Hepatocyte (in vitro differentiated cells): ENCODE measurements around the gene BACH2. TPM values are rescaled to one million over a fixed set of nuclear protein-coding genes. Genes with fewer than 3 reads are reported as not detected.

Source experiments
- DNase-seq: peaks from one replicate; pipeline ENCODE4 v3.0.0-alpha.2; 2016; ENCODE audit warnings: low spot score
- H2AFZ ChIP-seq: fragments of 200-600 bp; sonication (generic); 2 replicates; pipeline ENCODE4 v1.6.0; 2016; ENCODE audit warnings: antibody characterized with exemption, mild to moderate bottlenecking
- H3K27ac ChIP-seq: fragments of 200-600 bp; sonication (generic); 2 replicates; pipeline ENCODE4 v1.5.1; 2016; ENCODE audit warnings: mild to moderate bottlenecking
- H3K27me3 ChIP-seq: fragments of 200-600 bp; sonication (generic); 2 replicates; pipeline ENCODE4 v1.6.1; 2016
- H3K36me3 ChIP-seq: fragments of 200-600 bp; sonication (generic); replicated peaks from 2 replicates; pipeline ENCODE4 v1.5.1; 2016; ENCODE audit warnings: low read depth; ENCODE audit not compliant: insufficient read depth
- H3K4me1 ChIP-seq: fragments of 200-600 bp; sonication (generic); 2 replicates; pipeline ENCODE4 v1.5.1; 2016; ENCODE audit warnings: mild to moderate bottlenecking, moderate library complexity; ENCODE audit not compliant: insufficient read depth
- H3K4me2 ChIP-seq: fragments of 200-600 bp; sonication (generic); 2 replicates; pipeline ENCODE4 v1.6.0; 2016
- H3K4me3 ChIP-seq: fragments of 200-600 bp; sonication (generic); 2 replicates; pipeline ENCODE4 v1.5.1; 2016; ENCODE audit warnings: mild to moderate bottlenecking
- H3K79me2 ChIP-seq: fragments of 200-600 bp; sonication (generic); 2 replicates; pipeline ENCODE4 v1.6.0; 2017; ENCODE audit warnings: mild to moderate bottlenecking
- H3K9me2 ChIP-seq: fragments of 200-600 bp; sonication (generic); replicated peaks from 2 replicates; pipeline ENCODE4 v1.6.0; 2017; ENCODE audit warnings: mild to moderate bottlenecking; ENCODE audit not compliant: insufficient read depth
- H3K9me3 ChIP-seq: fragments of 200-600 bp; sonication (generic); 2 replicates; pipeline ENCODE4 v1.5.1; 2016; ENCODE audit warnings: low read depth, mild to moderate bottlenecking
- H4K20me1 ChIP-seq: fragments of 200-600 bp; sonication (generic); 2 replicates; pipeline ENCODE4 v1.6.0; 2016; ENCODE audit warnings: mild to moderate bottlenecking; ENCODE audit not compliant: insufficient read depth, poor library complexity, severe bottlenecking
- CTCF ChIP-seq: fragments of 200-600 bp; sonication (generic); IDR thresholded peaks from 2 replicates; pipeline ENCODE4 v1.5.1; 2016; ENCODE audit warnings: antibody characterized with exemption, mild to moderate bottlenecking; ENCODE audit not compliant: poor library complexity
- EZH2 ChIP-seq: fragments of 200-600 bp; sonication (generic); IDR thresholded peaks from 2 replicates; pipeline ENCODE4 v1.6.1; 2016; ENCODE audit warnings: antibody characterized with exemption, mild to moderate bottlenecking, borderline replicate concordance
- EZH2phosphoT487 ChIP-seq: fragments of 200-600 bp; sonication (generic); IDR thresholded peaks from one replicate; pipeline ENCODE4 v1.6.1; 2018; ENCODE audit warnings: antibody characterized with exemption, mild to moderate bottlenecking, low read depth, moderate library complexity; ENCODE audit not compliant: unreplicated experiment, severe bottlenecking
- WGBS: methylation state at CpG from one replicate; pipeline ENCODE4 v1.1.6; 2016; ENCODE audit warnings: low lambda C conversion rate; ENCODE audit errors: missing lambda C conversion rate; 5-methylcytosine and 5-hydroxymethylcytosine counted together
- polyA plus RNA-seq: library from polyadenylated mRNA; unstranded; fragments of >200 nt; fragmentation: Nextera tagmentation; extraction: Ambion mirVana; gene quantifications from 2 replicates; pipeline ENCODE4 v1.2.1, GENCODE V29; 2016
- total RNA-seq: library from RNA; depleted of rRNA; stranded (reverse); fragments of >200 nt; gene quantifications from 2 replicates; pipeline ENCODE4 v1.2.3, GENCODE V29; 2014

BACH2 gene
- total and polyA plus RNA-seq, 2 experiments from 2014 or later: 2.3 to 2.6 TPM

- Histone ChIP-seq H3K9me3 (no peaks in the 10 kb centered on the region), H3K27me3 (no peaks in the 10 kb centered on the region), H3K36me3 (no peaks in the 10 kb centered on the region), H2AFZ (no peak overlapping the region), H3K27ac (peak overlapping the region; percentile 25), H3K4me2 (no peak overlapping the region), H4K20me1 (no peaks in the 10 kb centered on the region), H3K9me2 (no peaks in the 10 kb centered on the region), H3K4me1 (peaks cover 4% of the 10 kb centered on the region), H3K4me3 (no peak overlapping the region), H3K79me2 (no peaks in the 10 kb centered on the region)
- no peak for DNase-seq
- 71% methylated on average over 3 of the region's 3 CpGs for WGBS
- TF ChIP-seq EZH2 (no peak), EZH2phosphoT487 (no peak), CTCF (no peak)
These were observed 152.2 kb downstream of the BACH2 start for GRCh38 chr6:90144396-90144795.

- H3K36me3 ChIP-seq: no peaks in the 10 kb centered on the region
- H3K79me2 ChIP-seq: no peaks in the 10 kb centered on the region
- no peaks in the 10 kb centered on the region for H3K4me1 ChIP-seq
- H3K9me3 ChIP-seq: no peaks in the 10 kb centered on the region
- no peaks in the 10 kb centered on the region for H3K27me3 ChIP-seq
- H3K9me2 ChIP-seq: no peaks in the 10 kb centered on the region
- DNase-seq: no peak
- H3K4me2 ChIP-seq: no peak overlapping the region
- TF ChIP-seq EZH2: no peak
- TF ChIP-seq EZH2phosphoT487: no peak
- TF ChIP-seq CTCF: no peak
- no peak overlapping the region for H3K4me3 ChIP-seq
- WGBS: 97% methylated on average over 1 of the region's 1 CpG
- no peaks in the 10 kb centered on the region for H4K20me1 ChIP-seq
- no peak overlapping the region for H3K27ac ChIP-seq
- no peak overlapping the region for H2AFZ ChIP-seq
These were observed 156.0 kb downstream of the BACH2 start for GRCh38 chr6:90140683-90141082.

GRCh38 chr6:90139272-90139817 is 157.3 kb downstream of the BACH2 start:
- no peaks in the 10 kb centered on the region for H3K36me3 ChIP-seq
- TF ChIP-seq EZH2phosphoT487: no peak
- no peak for TF ChIP-seq EZH2
- no peaks in the 10 kb centered on the region for H3K27me3 ChIP-seq
- no peak overlapping the region for H2AFZ ChIP-seq
- no peaks in the 10 kb centered on the region for H3K9me3 ChIP-seq
- DNase-seq: no peak
- H3K4me3 ChIP-seq: no peak overlapping the region
- H3K27ac ChIP-seq: no peak overlapping the region
- H3K9me2 ChIP-seq: no peaks in the 10 kb centered on the region
- H4K20me1 ChIP-seq: no peaks in the 10 kb centered on the region
- no peaks in the 10 kb centered on the region for H3K4me1 ChIP-seq
- 92% methylated on average over 7 of the region's 7 CpGs for WGBS
- H3K4me2 ChIP-seq: no peak overlapping the region
- H3K79me2 ChIP-seq: no peaks in the 10 kb centered on the region

GRCh38 chr6:90136837-90137568 is 159.6 kb downstream of the BACH2 start:
- no peaks in the 10 kb centered on the region for H3K9me2 ChIP-seq
- H3K36me3 ChIP-seq: no peaks in the 10 kb centered on the region
- H3K4me2 ChIP-seq: peak overlapping the region; percentile 7
- no peaks in the 10 kb centered on the region for H3K9me3 ChIP-seq
- no peaks in the 10 kb centered on the region for H3K79me2 ChIP-seq
- WGBS: 56% methylated on average over 2 of the region's 2 CpGs
- H3K27me3 ChIP-seq: no peaks in the 10 kb centered on the region
- H3K4me3 ChIP-seq: no peak overlapping the region
- TF ChIP-seq CTCF: no peak
- no peak for TF ChIP-seq EZH2
- TF ChIP-seq EZH2phosphoT487: no peak
- DNase-seq: no peak
- H3K27ac ChIP-seq: peak overlapping the region; percentile 12
- no peak overlapping the region for H2AFZ ChIP-seq
- H4K20me1 ChIP-seq: no peaks in the 10 kb centered on the region
- H3K4me1 ChIP-seq: no peaks in the 10 kb centered on the region
